Activated CD4-positive, alpha-beta T cell treated with anti-CD3 and anti-CD28 coated beads for 1 hour (primary cell): ENCODE results near the gene TNNC1.

Experiments used
- DNase-seq: peaks from one replicate; pipeline ENCODE4 v3.0.0-alpha.2; 2020

TNNC1 gene

DNA sequence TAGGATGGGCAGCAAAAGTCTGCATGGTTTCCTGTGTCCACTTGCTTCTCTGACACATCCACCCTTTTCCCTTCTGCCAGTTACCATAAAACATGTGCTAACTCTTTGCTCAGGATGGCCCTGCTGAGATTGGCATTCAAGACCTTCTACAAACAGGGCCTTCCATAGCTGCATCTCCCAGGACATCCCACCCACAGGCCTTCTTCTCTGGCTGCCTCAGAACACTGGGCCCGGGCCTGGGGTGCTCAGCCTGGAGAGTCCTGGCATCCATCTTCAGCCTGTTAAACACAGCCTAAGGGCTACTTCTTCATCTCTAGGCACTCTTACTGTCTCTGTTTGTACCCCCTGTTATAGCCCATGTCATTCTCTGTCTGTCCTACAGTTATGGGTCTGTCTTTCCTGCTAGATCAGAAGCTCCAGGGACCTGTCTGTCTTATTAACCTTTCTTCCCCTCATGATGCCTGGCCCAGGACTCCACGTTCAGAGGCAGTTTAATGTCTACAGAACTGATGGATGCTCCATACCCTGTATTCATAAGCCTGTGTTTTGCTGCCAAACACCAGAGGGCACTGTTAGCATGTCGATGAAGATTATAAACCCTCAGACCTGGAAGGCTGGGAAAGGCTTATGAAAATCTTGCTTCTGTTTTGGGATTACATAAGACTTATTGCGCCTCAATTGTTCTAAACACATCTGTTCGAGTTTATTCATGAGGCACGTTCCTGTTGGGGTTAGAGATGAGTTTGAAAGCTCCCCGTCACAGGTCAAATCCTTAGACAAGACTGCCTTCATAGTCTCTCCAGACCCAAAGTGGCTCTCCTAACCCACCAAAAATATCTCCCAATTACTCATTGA lies 25.5 kb downstream of the TNNC1 start:
- DNase-seq: no peak

- no peak for DNase-seq
Observed at GRCh38 chr3:52423173-52423572, 30.7 kb downstream of the TNNC1 start.

- DNase-seq: no peak
Observed at GRCh38 chr3:52422669-52423068, 31.2 kb downstream of the TNNC1 start.

- no peak for DNase-seq
Observed at GRCh38 chr3:52420388-52420787, 33.5 kb downstream of the TNNC1 start.

DNA sequence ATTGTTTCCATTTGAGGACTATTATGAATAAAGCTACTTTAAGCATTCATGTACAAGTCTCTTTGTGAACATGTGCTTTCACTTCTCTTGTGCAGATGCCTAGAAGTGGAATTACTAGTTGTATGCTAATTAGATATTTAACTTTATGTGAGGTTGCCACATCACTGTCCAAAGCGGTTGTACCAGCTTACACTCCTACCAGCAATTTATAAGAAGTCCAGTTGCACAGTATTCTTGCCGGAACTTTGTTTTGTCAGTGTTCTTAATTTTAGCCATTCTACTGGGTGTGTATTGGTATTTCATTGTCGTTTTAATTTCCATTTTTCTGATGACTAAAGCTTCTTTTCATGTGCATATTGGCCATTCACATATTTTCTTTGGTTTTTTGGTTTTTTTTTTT lies 38.0 kb downstream of the TNNC1 start:
- DNase-seq: no peak

- no peak for DNase-seq
Observed at GRCh38 chr3:52408466-52408865, 45.4 kb downstream of the TNNC1 start.

DNA sequence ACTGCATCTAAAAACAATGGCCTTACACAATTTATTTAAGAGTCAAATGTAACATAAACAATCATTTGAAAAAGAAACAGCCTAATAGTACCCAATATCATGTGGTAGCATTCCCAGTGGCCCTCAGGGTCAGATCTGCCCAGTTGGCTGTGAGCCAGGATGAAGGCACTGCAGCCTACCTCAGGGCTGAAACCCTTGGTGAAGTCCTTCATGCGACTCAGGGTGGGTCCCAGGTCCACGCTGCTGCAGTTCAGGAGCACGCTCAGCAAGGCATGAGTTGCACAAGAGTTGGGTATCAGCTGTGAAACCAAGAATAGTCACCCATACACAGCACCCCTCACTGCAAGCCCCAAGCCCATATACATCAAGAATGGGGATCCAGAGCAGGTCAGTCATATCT lies 46.1 kb downstream of the TNNC1 start:
- no peak for DNase-seq

- DNase-seq: no peak
Observed at GRCh38 chr3:52406791-52407510, 46.9 kb downstream of the TNNC1 start.

DNA sequence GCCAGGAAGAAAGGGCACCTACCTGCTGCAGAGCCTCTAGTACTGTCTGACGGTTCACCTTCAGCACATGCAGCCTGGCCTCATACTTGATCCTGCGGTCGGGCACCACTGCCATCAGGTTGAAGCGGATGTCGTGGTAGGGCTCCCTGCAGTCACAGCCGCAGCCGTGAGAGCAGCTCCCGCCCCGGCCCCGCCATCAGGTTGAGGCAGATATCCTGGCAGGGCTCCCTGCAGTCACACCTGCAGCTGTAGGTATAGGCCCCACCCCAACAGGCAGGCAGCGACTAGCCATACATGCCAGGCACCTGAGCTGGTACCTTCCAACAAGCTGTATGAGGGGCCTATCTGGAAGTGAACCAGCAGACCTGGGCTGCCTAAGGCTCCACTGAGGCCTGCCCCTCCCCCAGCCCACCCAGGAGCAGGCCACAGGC lies 47.6 kb downstream of the TNNC1 start:
- DNase-seq: no peak

GRCh38 chr3:52405601-52406110 lies 48.2 kb downstream of the TNNC1 start:
- no peak for DNase-seq

GRCh38 chr3:52405066-52405465 lies 48.8 kb downstream of the TNNC1 start:
- no peak for DNase-seq

GRCh38 chr3:52404391-52404790 lies 49.5 kb downstream of the TNNC1 start:
- no peak for DNase-seq

DNA sequence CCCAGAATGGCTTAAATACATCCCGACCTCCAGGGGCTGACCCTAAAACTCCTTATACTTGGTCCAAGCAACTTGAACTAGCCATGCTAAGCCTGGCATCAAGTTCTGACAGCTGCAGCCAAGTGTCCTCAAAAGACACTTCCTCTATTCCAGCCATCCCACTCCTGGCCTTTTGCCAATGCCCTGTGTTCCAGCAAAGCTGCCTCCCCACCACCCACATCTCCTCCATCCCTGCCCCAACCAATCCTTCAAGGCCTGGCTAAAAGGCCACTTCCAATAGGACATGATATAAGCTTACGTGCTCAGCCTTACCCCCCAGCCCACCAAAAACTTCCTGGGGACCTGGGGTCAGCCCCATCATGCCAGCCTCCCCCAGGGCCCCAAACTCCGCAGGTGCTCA lies 49.9 kb downstream of the TNNC1 start:
- no peak for DNase-seq

DNA sequence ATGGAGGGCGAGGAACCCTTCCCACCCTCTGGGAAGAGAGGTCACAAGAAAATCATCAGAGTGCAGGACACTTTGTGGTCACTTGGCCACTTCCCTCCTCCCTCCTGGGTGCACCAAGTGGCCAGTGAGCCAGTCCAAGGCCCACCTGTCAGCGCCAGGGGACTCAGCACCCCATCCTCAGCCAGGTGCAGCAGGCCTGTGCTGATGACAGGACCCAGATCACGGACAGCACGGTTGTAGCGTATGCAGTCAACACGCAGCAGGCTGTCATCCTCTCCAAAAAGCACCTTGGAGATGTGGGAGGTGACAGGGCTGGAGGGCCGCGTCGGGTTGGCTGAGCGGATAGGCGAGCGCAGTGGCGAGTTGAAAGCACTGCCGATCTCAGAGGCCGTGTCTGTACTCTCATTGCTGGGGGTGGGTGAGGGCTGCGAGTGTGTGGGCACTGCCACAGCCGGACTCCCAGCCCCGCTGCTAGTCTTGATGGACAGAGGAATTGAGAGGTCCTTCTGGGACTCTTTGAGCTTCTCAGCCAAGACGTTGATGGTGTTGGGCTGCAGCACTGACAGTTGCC lies 50.5 kb downstream of the TNNC1 start:
- DNase-seq: no peak

DNA sequence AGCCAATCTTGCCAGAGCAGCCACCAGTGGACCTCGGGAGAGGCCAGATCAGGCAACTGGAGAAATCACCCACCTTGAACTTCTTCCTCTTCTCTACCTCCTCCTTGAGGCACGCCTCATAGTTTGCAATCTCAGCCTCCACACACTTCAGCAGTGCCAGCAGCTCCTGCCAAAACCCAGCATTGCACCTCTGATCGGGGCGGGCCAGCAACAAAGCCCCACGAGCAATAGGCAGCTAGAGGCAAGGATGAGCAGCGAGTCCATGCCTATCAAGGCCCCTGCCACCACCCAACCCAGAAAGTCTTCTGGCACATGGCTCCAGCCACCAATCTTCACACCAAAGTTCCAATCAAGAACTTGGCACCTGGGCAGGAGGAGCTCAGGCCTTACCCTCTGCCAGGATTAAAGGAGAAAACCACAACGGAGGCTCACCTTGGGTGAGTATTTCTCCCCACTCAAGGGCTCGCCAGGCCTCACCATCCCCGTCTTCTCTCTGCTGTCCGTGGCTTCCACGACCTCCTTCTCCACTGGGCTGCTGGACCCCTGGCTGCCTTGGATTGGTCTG lies 51.1 kb downstream of the TNNC1 start:
- no peak for DNase-seq

- DNase-seq: no peak
Observed at GRCh38 chr3:52402101-52402521, 51.7 kb downstream of the TNNC1 start.

DNA sequence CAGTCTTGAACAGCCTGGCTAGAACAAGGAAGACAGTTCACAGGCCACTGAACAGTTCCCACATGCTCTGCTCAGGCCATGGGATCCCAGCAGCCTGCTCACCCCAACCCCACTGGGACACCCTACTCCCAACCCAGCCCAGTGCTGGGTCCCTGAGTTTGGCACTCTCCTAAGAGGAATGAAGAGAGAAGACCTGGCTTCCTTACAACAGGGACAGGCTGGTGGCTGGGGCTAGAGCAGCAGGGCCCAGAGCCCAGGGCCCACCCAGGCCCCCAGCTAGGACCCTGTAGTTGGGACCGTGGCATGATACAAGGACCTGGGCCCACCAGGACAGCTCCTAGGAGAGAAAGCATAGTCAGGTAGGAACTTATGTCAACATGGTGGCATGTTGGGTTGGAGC lies 52.3 kb downstream of the TNNC1 start:
- DNase-seq: no peak
